Glutamatergic neuron (in vitro differentiated cells): ENCODE data around the gene NCLN. TPM values are rescaled to one million over a fixed set of nuclear protein-coding genes. Genes with fewer than 3 reads are reported as not detected.
"Not testable (repeated sequence)": the region's sequence is repeated elsewhere in the genome, so short reads cannot be mapped to it uniquely, and the experiment has no call there.

Experiments used
- DNase-seq: peaks from one replicate; pipeline ENCODE4 v3.0.0; 2022
- H3K27ac Mint-ChIP-seq: one replicate; pipeline ENCODE4 v1.8.0; 2020; ENCODE audit warnings: mild to moderate bottlenecking, mixed read lengths, inconsistent platforms; ENCODE audit not compliant: unreplicated experiment
- H3K27me3 Mint-ChIP-seq: one replicate; pipeline ENCODE4 v1.8.0; 2020; ENCODE audit warnings: mild to moderate bottlenecking, moderate library complexity, mixed read lengths, inconsistent platforms; ENCODE audit not compliant: unreplicated experiment
- H3K36me3 Mint-ChIP-seq: one replicate; pipeline ENCODE4 v1.8.0; 2020; ENCODE audit warnings: mild to moderate bottlenecking, mixed read lengths, inconsistent platforms; ENCODE audit not compliant: unreplicated experiment
- H3K4me1 Mint-ChIP-seq: one replicate; pipeline ENCODE4 v1.8.0; 2020; ENCODE audit warnings: mild to moderate bottlenecking, low read depth, mixed read lengths, inconsistent platforms; ENCODE audit not compliant: unreplicated experiment
- H3K4me3 Mint-ChIP-seq: one replicate; pipeline ENCODE4 v1.8.0; 2020; ENCODE audit warnings: mild to moderate bottlenecking, mixed read lengths, inconsistent platforms; ENCODE audit not compliant: unreplicated experiment
- H3K9me3 Mint-ChIP-seq: one replicate; pipeline ENCODE4 v1.8.0; 2020; ENCODE audit warnings: mild to moderate bottlenecking, moderate library complexity, mixed read lengths, inconsistent platforms; ENCODE audit not compliant: unreplicated experiment
- CTCF ChIP-seq: fragments of 200-600 bp; sonication (generic); IDR thresholded peaks from one replicate; pipeline ENCODE4 v1.5.0; 2021; ENCODE audit not compliant: partially characterized antibody, unreplicated experiment
- total RNA-seq: library from RNA; stranded (reverse); fragmentation: NEBNext Ultra II Directional; extraction: Animal tissue kit (Norgen Biotek cat#: 25700); gene quantifications from one replicate; pipeline ENCODE4 v1.2.1, GENCODE V29; 2021; ENCODE audit not compliant: unreplicated experiment

The NCLN gene
- total RNA-seq, 1 donor from 2014 or later: 54.4 TPM

GRCh38 chr19:3190470-3190770 is 4.7 kb downstream of the NCLN start:
- DNase-seq: no peak
- Mint-ChIP-seq H3K27me3 (peaks cover 12% of the 10 kb centered on the region), H3K4me3 (no peak overlapping the region), H3K36me3 (no peaks in the 10 kb centered on the region), H3K9me3 (peaks cover 4% of the 10 kb centered on the region), H3K27ac (no peak overlapping the region), H3K4me1 (peaks cover 11% of the 10 kb centered on the region)
- no peak for TF ChIP-seq CTCF

- H3K4me3 Mint-ChIP-seq: no peak overlapping the region
- H3K36me3 Mint-ChIP-seq: no peaks in the 10 kb centered on the region
- H3K9me3 Mint-ChIP-seq: peaks cover 3% of the 10 kb centered on the region
- DNase-seq: no peak
- no peak for TF ChIP-seq CTCF
- peaks cover 10% of the 10 kb centered on the region for H3K27me3 Mint-ChIP-seq
- peaks cover 11% of the 10 kb centered on the region for H3K4me1 Mint-ChIP-seq
- H3K27ac Mint-ChIP-seq: peak overlapping the region; percentile 20
Measured at GRCh38 chr19:3190921-3191805, 5.4 kb downstream of the NCLN start.

GRCh38 chr19:3191806-3192104 is 6.0 kb downstream of the NCLN start:
- not testable (repeated sequence) for H3K9me3 Mint-ChIP-seq, DNase-seq, H3K27me3 Mint-ChIP-seq

GRCh38 chr19:3192228-3192635 is 6.5 kb downstream of the NCLN start:
- no peak for TF ChIP-seq CTCF
- DNase-seq: no peak
- no peak overlapping the region for H3K27ac Mint-ChIP-seq

More at GRCh38 chr19:3191806-3192104, 6.0 kb downstream of the NCLN start:
- not testable (repeated sequence) for H3K27ac Mint-ChIP-seq, H3K4me3 Mint-ChIP-seq, H3K36me3 Mint-ChIP-seq, H3K4me1 Mint-ChIP-seq

GRCh38 chr19:3192684-3193083 is 7.0 kb downstream of the NCLN start:
- no peak overlapping the region for H3K4me3 Mint-ChIP-seq
- peaks cover 3% of the 10 kb centered on the region for H3K27me3 Mint-ChIP-seq
- peaks cover 2% of the 10 kb centered on the region for H3K4me1 Mint-ChIP-seq
- DNase-seq: no peak
- no peak overlapping the region for H3K27ac Mint-ChIP-seq
- no peaks in the 10 kb centered on the region for H3K36me3 Mint-ChIP-seq
- H3K9me3 Mint-ChIP-seq: peaks cover 3% of the 10 kb centered on the region
- no peak for TF ChIP-seq CTCF

More at GRCh38 chr19:3192228-3192635, 6.5 kb downstream of the NCLN start:
- Mint-ChIP-seq H3K4me1 (peaks cover 4% of the 10 kb centered on the region), H3K36me3 (no peaks in the 10 kb centered on the region), H3K4me3 (no peak overlapping the region), H3K9me3 (peaks cover 3% of the 10 kb centered on the region), H3K27me3 (peaks cover 3% of the 10 kb centered on the region)
